Thymus (tissue), 11 donors: Measurements from ENCODE around the gene FAXC. TPM values are rescaled to one million over a fixed set of nuclear protein-coding genes. Genes with fewer than 3 reads are reported as not detected.

Experiments
- DNase-seq, 9 donors: peaks; one replicate each; pipeline ENCODE4 v3.0.0-alpha.2; 2013; ENCODE audit warnings: low spot score in 9 of 9, low read depth in 6 of 9, missing footprints in 1 of 9
- H3K27ac ChIP-seq, 2 donors: one replicate each; pipeline ENCODE4 v1.5.1; 2013; ENCODE audit warnings: control low read depth in 1 of 2, low read depth in 1 of 2, low read length in 1 of 2, mild to moderate bottlenecking in 1 of 2, moderate library complexity in 1 of 2
- H3K27me3 ChIP-seq, 2 donors: one replicate each; pipeline ENCODE4 v1.5.1; 2013; ENCODE audit warnings: low read length in 1 of 2; ENCODE audit not compliant: control insufficient read depth in 2 of 2, insufficient read depth in 1 of 2
- H3K36me3 ChIP-seq, 2 donors: one replicate each; pipeline ENCODE4 v1.5.1; 2013; ENCODE audit warnings: low read length in 1 of 2, mild to moderate bottlenecking in 1 of 2, moderate library complexity in 1 of 2; ENCODE audit not compliant: control insufficient read depth in 2 of 2, insufficient read depth in 2 of 2
- H3K4me1 ChIP-seq, 2 donors: one replicate each; pipeline ENCODE4 v1.5.1; 2013; ENCODE audit warnings: low read length in 2 of 2; ENCODE audit not compliant: control insufficient read depth in 2 of 2, insufficient read depth in 2 of 2
- H3K4me3 ChIP-seq, 2 donors: one replicate each; pipeline ENCODE4 v1.5.1; 2013; ENCODE audit warnings: low read length in 2 of 2, control low read depth in 1 of 2, mild to moderate bottlenecking in 1 of 2
- H3K9me3 ChIP-seq, 2 donors: one replicate each; pipeline ENCODE4 v1.5.1; 2013; ENCODE audit warnings: low read length in 1 of 2, mild to moderate bottlenecking in 1 of 2; ENCODE audit not compliant: control insufficient read depth in 2 of 2, insufficient read depth in 1 of 2
- WGBS: extraction: QIAGEN DNeasy Blood & Tissue Kit; methylation state at CpG from one replicate; pipeline ENCODE4 v1.1.7; 2013; 5-methylcytosine and 5-hydroxymethylcytosine counted together
- polyA plus RNA-seq: library from polyadenylated mRNA; stranded (reverse); fragments of 200-250 nt; gene quantifications from one replicate; pipeline ENCODE4 v1.2.3, GENCODE V29; 2013
- total RNA-seq: library from RNA; stranded (reverse); fragments of 120-200 nt; gene quantifications from one replicate; pipeline ENCODE4 v1.2.4, GENCODE V29; 2013
- donor health status: healthy.

Gene FAXC
- total and polyA plus RNA-seq, 2 donors, result 2.9 to 11.7 TPM

DNA sequence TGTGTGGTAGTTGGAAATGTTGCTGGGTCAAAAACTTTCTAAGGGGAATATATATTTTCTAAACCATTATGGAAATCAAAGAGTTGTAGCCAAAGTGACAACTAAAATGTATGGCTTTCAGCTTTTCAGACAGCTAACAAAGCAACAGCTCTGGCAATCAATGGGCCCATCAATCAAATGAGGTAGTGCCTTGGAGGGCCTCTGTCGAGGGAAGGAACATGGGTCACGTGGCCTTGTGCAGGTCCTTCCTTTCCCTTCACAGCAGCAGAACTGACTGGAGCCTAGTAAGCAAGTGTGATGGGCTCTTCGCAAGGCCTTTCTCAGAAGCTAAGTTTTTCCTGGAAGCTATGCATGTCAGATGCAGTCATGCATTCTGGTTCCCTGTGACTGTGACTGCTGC, 17.9 kb downstream of the FAXC start:
- no peak for DNase-seq
- Histone ChIP-seq H3K36me3 (no peaks in the 10 kb centered on the region), H3K9me3 (no peaks in the 10 kb centered on the region), H3K27ac (no peak overlapping the region), H3K27me3 (no peaks in the 10 kb centered on the region), H3K4me1 (no peaks in the 10 kb centered on the region), H3K4me3 (no peak overlapping the region)
- 52% methylated on average over 3 of the region's 3 CpGs for WGBS

- Histone ChIP-seq H3K27me3 (peaks cover 0 to 3% of the 10 kb centered on the region in 2 donors), H3K4me3 (no peak overlapping the region), H3K27ac (no peak overlapping the region), H3K9me3 (no peaks in the 10 kb centered on the region), H3K4me1 (no peaks in the 10 kb centered on the region), H3K36me3 (no peaks in the 10 kb centered on the region)
- whole genome bisulfite sequencing, result 2% methylated on average over 2 of the region's 2 CpGs
- peak in 8 of 9 donors; percentile 28 to 71 (median 38) for DNase-seq
Measured at GRCh38 chr6:99330159-99330558, 19.3 kb downstream of the FAXC start.

DNA sequence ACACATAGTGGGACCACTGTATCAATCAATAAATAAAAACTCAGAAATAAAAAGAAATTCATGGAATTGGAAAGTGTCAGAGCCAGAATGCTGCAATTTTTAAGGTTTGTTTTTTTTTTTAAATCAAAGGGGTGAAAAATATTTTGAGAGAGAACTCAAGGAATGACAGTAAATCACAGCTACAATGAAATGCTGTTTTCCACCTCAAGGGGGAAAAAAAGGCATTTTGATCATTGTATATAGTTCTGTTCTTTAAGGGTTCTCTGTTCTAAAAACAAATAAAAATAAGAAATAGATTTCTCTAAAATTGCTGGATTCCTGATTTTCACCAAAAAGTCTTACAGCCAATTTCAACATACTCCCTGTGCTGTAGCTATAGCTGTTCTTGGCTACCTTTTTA, 24.5 kb downstream of the FAXC start:
- Histone ChIP-seq H3K27ac (no peak overlapping the region), H3K9me3 (no peaks in the 10 kb centered on the region), H3K4me1 (no peaks in the 10 kb centered on the region), H3K36me3 (no peaks in the 10 kb centered on the region), H3K27me3 (peaks cover 0 to 3% of the 10 kb centered on the region in 2 donors), H3K4me3 (no peak overlapping the region)
- DNase-seq, result no peak

- Histone ChIP-seq H3K36me3 (no peaks in the 10 kb centered on the region), H3K4me1 (no peaks in the 10 kb centered on the region), H3K27me3 (no peaks in the 10 kb centered on the region), H3K27ac (no peak overlapping the region), H3K4me3 (no peak overlapping the region), H3K9me3 (no peaks in the 10 kb centered on the region)
- no peak for DNase-seq
- WGBS, result 92% methylated on average over 3 of the region's 3 CpGs
Measured at GRCh38 chr6:99318566-99318965, 30.9 kb downstream of the FAXC start.

- Histone ChIP-seq H3K4me1 (no peaks in the 10 kb centered on the region), H3K27ac (no peak overlapping the region), H3K27me3 (peaks cover 0 to 1% of the 10 kb centered on the region in 2 donors), H3K9me3 (no peaks in the 10 kb centered on the region), H3K36me3 (no peaks in the 10 kb centered on the region), H3K4me3 (no peak overlapping the region)
- 43% methylated on average over 2 of the region's 2 CpGs for WGBS
- no peak for DNase-seq
Measured at GRCh38 chr6:99312354-99312753, 37.1 kb downstream of the FAXC start.

GRCh38 chr6:99310553-99310952, 38.9 kb downstream of the FAXC start:
- Histone ChIP-seq H3K27ac (no peak overlapping the region), H3K36me3 (no peaks in the 10 kb centered on the region), H3K4me3 (no peak overlapping the region), H3K9me3 (no peaks in the 10 kb centered on the region), H3K27me3 (peaks cover 0 to 2% of the 10 kb centered on the region in 2 donors), H3K4me1 (no peaks in the 10 kb centered on the region)
- DNase-seq, result no peak
- WGBS, result 97% methylated on average over 1 of the region's 1 CpG

- Histone ChIP-seq H3K4me3 (no peak overlapping the region), H3K36me3 (no peaks in the 10 kb centered on the region), H3K9me3 (no peaks in the 10 kb centered on the region), H3K27ac (no peak overlapping the region), H3K27me3 (peaks cover 0 to 2% of the 10 kb centered on the region in 2 donors), H3K4me1 (no peaks in the 10 kb centered on the region)
- WGBS, result 92% methylated on average over 4 of the region's 4 CpGs
- DNase-seq, result no peak
Measured at GRCh38 chr6:99309557-99309956, 39.9 kb downstream of the FAXC start.

DNA sequence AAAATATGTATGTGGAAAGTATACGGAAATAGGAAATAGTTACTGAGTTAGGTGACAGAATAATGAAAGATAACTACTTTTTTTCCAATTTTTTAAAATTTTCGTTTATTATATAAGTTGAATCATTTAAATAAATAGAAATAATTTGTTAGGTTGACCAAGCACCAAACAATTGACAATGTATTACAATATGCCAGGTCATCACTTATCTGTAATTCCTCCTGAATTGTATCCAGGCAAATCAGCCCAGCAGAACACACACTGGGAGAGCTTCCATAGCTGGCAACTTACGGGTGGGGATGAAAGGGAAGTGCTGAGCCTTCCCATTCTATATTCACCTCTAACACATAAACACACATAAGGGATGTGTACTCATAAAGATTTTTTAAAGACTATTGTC, 40.7 kb downstream of the FAXC start:
- WGBS, result 90% methylated on average over 3 of the region's 3 CpGs

GRCh38 chr6:99307295-99307907, 42.1 kb downstream of the FAXC start:
- no peaks in the 10 kb centered on the region for H3K36me3 ChIP-seq
- H3K4me3 ChIP-seq, result no peak overlapping the region
- no peak for DNase-seq
- WGBS, result 90% methylated on average over 11 of the region's 11 CpGs
- H3K27ac ChIP-seq, result no peak overlapping the region
- no peaks in the 10 kb centered on the region for H3K9me3 ChIP-seq
- peaks cover 0 to 2% of the 10 kb centered on the region in 2 donors for H3K27me3 ChIP-seq
- H3K4me1 ChIP-seq, result no peaks in the 10 kb centered on the region

More for the DNA sequence above, 40.7 kb downstream of the FAXC start:
- peaks cover 0 to 2% of the 10 kb centered on the region in 2 donors for H3K27me3 ChIP-seq
- no peaks in the 10 kb centered on the region for H3K4me1 ChIP-seq
- no peaks in the 10 kb centered on the region for H3K9me3 ChIP-seq
- H3K27ac ChIP-seq, result no peak overlapping the region
- no peak for DNase-seq
- no peaks in the 10 kb centered on the region for H3K36me3 ChIP-seq
- no peak overlapping the region for H3K4me3 ChIP-seq
